SK-N-SH (cell line): Measurements from ENCODE around the gene SUCLA2.

Experiments
- CHD2 ChIP-seq: fragments of 150-350 bp; IDR thresholded peaks from 2 replicates; pipeline ENCODE4 v1.6.1; 2018; ENCODE audit warnings: low read length; ENCODE audit not compliant: partially characterized antibody
- EP300 ChIP-seq, 2 experiments: IDR thresholded peaks; 2 replicates each; pipeline versions ENCODE4 v1.4.0 to v1.6.1; 2012; ENCODE audit warnings: borderline replicate concordance in 1 of 2, low read depth in 1 of 2, low read length in 1 of 2
- EZH2phosphoT487 ChIP-seq: fragments of 200-600 bp; sonication (generic); IDR thresholded peaks from 2 replicates; pipeline ENCODE4 v1.6.1; 2017; ENCODE audit warnings: low read depth, mixed run types, mild to moderate bottlenecking, antibody characterized with exemption, moderate library complexity, borderline replicate concordance
- GATA2 ChIP-seq: sonication (generic); formaldehyde crosslinking; IDR thresholded peaks from 2 replicates; pipeline ENCODE4 v1.5.0; 2020; ENCODE audit warnings: mild to moderate bottlenecking, missing genetic modification reagents
- JUND ChIP-seq: IDR thresholded peaks from 2 replicates; pipeline ENCODE4 v1.4.0; 2012
- POLR2AphosphoS5 ChIP-seq: IDR thresholded peaks from 2 replicates; pipeline ENCODE4 v1.6.1; 2012; ENCODE audit warnings: low read depth, low read length
- RAD21 ChIP-seq: IDR thresholded peaks from 2 replicates; pipeline ENCODE4 v1.6.1; 2012; ENCODE audit warnings: mild to moderate bottlenecking, low read length
- RFX5 ChIP-seq: IDR thresholded peaks from 2 replicates; pipeline ENCODE4 v1.6.1; 2012; ENCODE audit warnings: mild to moderate bottlenecking, improper control_type of control experiment, low read length
- TAF1 ChIP-seq: IDR thresholded peaks from 2 replicates; pipeline ENCODE4 v1.6.1; 2012; ENCODE audit warnings: low read depth, mild to moderate bottlenecking, low read length, moderate library complexity, borderline replicate concordance
- TCF12 ChIP-seq: IDR thresholded peaks from 2 replicates; pipeline ENCODE4 v1.4.0; 2012
- YY1 ChIP-seq: IDR thresholded peaks from 2 replicates; pipeline ENCODE4 v1.4.0; 2012; ENCODE audit warnings: low read depth, mild to moderate bottlenecking
- TF ChIP-seq, protein P1 (sequence below): fragments of 200-600 bp; sonication (generic); IDR thresholded peaks from 2 replicates; pipeline ENCODE4 v1.6.1; 2017; ENCODE audit warnings: antibody characterized with exemption, mild to moderate bottlenecking, moderate library complexity
- TF ChIP-seq, protein P2 (sequence below): IDR thresholded peaks from 2 replicates; pipeline ENCODE4 v1.4.0; 2012; ENCODE audit warnings: low read depth, borderline replicate concordance
- TF ChIP-seq, protein P3 (sequence below): IDR thresholded peaks from 2 replicates; pipeline ENCODE4 v1.6.1; 2012; ENCODE audit warnings: mild to moderate bottlenecking, low read depth, low read length, moderate library complexity

DNA sequence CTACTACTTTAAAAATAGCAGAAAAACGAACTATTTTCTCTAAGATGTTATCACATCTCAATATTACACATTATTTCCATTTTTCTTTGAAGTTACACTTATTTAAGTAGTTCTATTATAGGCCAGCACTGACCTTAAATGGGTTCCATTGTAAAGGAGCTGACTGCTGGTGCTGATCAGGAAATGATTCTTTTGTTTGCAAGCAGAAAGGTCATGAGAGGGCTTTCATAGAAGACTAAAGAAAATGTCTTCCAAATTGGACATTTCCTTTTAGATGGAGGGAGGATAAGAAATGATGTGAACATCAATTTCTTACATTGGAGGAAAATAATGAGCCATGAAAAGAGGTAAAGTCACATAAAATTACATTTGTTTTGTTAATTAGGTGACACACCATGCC is 96.2 kb downstream of the SUCLA2 start:
- TF ChIP-seq, protein P1, sequence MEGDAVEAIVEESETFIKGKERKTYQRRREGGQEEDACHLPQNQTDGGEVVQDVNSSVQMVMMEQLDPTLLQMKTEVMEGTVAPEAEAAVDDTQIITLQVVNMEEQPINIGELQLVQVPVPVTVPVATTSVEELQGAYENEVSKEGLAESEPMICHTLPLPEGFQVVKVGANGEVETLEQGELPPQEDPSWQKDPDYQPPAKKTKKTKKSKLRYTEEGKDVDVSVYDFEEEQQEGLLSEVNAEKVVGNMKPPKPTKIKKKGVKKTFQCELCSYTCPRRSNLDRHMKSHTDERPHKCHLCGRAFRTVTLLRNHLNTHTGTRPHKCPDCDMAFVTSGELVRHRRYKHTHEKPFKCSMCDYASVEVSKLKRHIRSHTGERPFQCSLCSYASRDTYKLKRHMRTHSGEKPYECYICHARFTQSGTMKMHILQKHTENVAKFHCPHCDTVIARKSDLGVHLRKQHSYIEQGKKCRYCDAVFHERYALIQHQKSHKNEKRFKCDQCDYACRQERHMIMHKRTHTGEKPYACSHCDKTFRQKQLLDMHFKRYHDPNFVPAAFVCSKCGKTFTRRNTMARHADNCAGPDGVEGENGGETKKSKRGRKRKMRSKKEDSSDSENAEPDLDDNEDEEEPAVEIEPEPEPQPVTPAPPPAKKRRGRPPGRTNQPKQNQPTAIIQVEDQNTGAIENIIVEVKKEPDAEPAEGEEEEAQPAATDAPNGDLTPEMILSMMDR = no peak
- TF ChIP-seq, protein P2, sequence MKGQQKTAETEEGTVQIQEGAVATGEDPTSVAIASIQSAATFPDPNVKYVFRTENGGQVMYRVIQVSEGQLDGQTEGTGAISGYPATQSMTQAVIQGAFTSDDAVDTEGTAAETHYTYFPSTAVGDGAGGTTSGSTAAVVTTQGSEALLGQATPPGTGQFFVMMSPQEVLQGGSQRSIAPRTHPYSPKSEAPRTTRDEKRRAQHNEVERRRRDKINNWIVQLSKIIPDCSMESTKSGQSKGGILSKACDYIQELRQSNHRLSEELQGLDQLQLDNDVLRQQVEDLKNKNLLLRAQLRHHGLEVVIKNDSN = no peak
- no peak for TF ChIP-seq EP300 (IDR thresholded peaks at IDR 0.05; ENCODE audit: borderline replicate concordance in 1 of 2, low read depth in 1 of 2, low read length in 1 of 2)
- TF ChIP-seq RFX5 = no peak
- TF ChIP-seq CHD2 = no peak
- no peak for TF ChIP-seq RAD21
- no peak for TF ChIP-seq JUND
- TF ChIP-seq POLR2AphosphoS5 = no peak
- TF ChIP-seq, protein P3, sequence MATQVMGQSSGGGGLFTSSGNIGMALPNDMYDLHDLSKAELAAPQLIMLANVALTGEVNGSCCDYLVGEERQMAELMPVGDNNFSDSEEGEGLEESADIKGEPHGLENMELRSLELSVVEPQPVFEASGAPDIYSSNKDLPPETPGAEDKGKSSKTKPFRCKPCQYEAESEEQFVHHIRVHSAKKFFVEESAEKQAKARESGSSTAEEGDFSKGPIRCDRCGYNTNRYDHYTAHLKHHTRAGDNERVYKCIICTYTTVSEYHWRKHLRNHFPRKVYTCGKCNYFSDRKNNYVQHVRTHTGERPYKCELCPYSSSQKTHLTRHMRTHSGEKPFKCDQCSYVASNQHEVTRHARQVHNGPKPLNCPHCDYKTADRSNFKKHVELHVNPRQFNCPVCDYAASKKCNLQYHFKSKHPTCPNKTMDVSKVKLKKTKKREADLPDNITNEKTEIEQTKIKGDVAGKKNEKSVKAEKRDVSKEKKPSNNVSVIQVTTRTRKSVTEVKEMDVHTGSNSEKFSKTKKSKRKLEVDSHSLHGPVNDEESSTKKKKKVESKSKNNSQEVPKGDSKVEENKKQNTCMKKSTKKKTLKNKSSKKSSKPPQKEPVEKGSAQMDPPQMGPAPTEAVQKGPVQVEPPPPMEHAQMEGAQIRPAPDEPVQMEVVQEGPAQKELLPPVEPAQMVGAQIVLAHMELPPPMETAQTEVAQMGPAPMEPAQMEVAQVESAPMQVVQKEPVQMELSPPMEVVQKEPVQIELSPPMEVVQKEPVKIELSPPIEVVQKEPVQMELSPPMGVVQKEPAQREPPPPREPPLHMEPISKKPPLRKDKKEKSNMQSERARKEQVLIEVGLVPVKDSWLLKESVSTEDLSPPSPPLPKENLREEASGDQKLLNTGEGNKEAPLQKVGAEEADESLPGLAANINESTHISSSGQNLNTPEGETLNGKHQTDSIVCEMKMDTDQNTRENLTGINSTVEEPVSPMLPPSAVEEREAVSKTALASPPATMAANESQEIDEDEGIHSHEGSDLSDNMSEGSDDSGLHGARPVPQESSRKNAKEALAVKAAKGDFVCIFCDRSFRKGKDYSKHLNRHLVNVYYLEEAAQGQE = no peak
- no peak for TF ChIP-seq GATA2 (CRISPR knock-in tag)
- TF ChIP-seq EZH2phosphoT487 = no peak
- TF ChIP-seq YY1 = no peak
- TF ChIP-seq TAF1 = no peak
- TF ChIP-seq TCF12 = no peak
